ENCODE data around the gene TAS1R3.

TAS1R3 gene

DNA sequence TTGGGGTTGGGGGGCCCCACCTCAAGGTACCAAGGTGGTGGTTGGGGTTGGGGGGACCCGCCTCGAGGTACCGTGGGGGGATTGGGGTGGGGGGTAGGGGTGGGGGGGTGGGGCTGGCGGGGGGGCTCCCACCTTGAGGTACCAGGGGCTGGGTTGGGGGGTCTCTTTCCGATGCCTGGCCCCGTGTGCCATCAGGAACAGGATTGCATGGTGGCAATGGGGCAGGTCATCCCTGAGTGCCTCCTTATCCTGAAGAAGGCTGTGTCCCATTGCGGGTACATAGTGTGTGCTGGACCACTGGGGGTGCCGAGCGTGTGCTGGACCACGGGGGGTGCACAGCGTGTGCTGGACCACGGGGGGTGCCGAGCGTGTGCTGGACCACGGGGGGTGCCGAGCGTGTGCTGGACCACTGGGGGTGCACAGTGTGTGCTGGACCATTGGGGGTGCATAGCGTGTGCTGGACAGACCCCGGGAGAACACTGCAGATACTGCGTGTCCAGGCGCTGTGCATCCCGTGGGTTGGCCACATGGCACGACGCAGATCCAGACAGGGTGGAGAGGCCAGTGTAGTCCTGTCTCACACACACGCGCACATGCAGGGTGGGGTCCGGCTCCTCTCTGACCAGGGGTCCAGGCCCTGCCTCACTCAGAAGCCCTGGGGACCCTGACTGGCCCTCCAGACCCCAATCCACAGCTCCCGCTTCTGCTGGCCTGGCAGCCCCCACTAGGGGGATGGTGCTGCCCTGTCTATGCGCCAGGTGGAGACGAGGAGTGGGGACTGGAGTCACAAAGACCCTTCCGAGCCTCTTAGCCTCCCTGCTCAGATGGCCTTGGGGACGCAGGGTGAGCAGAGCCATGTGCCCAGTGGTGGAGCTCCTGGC is 46.6 kb upstream of the TAS1R3 start:
- no peak for TF ChIP-seq BACH2 (CRISPR knock-in tag; IDR thresholded peaks at IDR 0.05; ENCODE audit: borderline replicate concordance)
- no peak for TF ChIP-seq ZNF8 (CRISPR knock-in tag; IDR thresholded peaks at IDR 0.05)
- TF ChIP-seq ISL1 (CRISPR knock-in tag; IDR thresholded peaks at IDR 0.05): no peak
- TF ChIP-seq, protein P1, sequence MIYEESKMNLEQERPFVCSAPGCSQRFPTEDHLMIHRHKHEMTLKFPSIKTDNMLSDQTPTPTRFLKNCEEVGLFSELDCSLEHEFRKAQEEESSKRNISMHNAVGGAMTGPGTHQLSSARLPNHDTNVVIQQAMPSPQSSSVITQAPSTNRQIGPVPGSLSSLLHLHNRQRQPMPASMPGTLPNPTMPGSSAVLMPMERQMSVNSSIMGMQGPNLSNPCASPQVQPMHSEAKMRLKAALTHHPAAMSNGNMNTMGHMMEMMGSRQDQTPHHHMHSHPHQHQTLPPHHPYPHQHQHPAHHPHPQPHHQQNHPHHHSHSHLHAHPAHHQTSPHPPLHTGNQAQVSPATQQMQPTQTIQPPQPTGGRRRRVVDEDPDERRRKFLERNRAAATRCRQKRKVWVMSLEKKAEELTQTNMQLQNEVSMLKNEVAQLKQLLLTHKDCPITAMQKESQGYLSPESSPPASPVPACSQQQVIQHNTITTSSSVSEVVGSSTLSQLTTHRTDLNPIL (CRISPR knock-in tag; IDR thresholded peaks at IDR 0.05; ENCODE audit: low read depth): no peak
- TF ChIP-seq, protein P2, sequence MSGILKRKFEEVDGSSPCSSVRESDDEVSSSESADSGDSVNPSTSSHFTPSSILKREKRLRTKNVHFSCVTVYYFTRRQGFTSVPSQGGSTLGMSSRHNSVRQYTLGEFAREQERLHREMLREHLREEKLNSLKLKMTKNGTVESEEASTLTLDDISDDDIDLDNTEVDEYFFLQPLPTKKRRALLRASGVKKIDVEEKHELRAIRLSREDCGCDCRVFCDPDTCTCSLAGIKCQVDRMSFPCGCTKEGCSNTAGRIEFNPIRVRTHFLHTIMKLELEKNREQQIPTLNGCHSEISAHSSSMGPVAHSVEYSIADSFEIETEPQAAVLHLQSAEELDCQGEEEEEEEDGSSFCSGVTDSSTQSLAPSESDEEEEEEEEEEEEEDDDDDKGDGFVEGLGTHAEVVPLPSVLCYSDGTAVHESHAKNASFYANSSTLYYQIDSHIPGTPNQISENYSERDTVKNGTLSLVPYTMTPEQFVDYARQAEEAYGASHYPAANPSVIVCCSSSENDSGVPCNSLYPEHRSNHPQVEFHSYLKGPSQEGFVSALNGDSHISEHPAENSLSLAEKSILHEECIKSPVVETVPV (CRISPR knock-in tag; IDR thresholded peaks at IDR 0.05): no peak
- no peak for TF ChIP-seq ESRRG (CRISPR knock-in tag; IDR thresholded peaks at IDR 0.05)
- no peak for TF ChIP-seq TOX (CRISPR knock-in tag; IDR thresholded peaks at IDR 0.05; ENCODE audit: borderline replicate concordance)
- no peak for TF ChIP-seq CSDC2 (CRISPR knock-in tag; IDR thresholded peaks at IDR 0.05)
- TF ChIP-seq ZFP30 (CRISPR knock-in tag; IDR thresholded peaks at IDR 0.05): no peak
- TF ChIP-seq, protein P3, sequence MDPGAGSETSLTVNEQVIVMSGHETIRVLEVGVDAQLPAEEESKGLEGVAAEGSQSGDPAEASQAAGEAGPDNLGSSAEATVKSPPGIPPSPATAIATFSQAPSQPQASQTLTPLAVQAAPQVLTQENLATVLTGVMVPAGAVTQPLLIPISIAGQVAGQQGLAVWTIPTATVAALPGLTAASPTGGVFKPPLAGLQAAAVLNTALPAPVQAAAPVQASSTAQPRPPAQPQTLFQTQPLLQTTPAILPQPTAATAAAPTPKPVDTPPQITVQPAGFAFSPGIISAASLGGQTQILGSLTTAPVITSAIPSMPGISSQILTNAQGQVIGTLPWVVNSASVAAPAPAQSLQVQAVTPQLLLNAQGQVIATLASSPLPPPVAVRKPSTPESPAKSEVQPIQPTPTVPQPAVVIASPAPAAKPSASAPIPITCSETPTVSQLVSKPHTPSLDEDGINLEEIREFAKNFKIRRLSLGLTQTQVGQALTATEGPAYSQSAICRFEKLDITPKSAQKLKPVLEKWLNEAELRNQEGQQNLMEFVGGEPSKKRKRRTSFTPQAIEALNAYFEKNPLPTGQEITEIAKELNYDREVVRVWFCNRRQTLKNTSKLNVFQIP (CRISPR knock-in tag; IDR thresholded peaks at IDR 0.05; ENCODE audit: borderline replicate concordance, low read depth): no peak
- no peak for TF ChIP-seq GLIS3 (CRISPR knock-in tag; IDR thresholded peaks at IDR 0.05)
- TF ChIP-seq TCF4 (CRISPR knock-in tag; IDR thresholded peaks at IDR 0.05; ENCODE audit: borderline replicate concordance): no peak
- TF ChIP-seq ZNF70 (CRISPR knock-in tag; IDR thresholded peaks at IDR 0.05): no peak
- TF ChIP-seq, protein P4, sequence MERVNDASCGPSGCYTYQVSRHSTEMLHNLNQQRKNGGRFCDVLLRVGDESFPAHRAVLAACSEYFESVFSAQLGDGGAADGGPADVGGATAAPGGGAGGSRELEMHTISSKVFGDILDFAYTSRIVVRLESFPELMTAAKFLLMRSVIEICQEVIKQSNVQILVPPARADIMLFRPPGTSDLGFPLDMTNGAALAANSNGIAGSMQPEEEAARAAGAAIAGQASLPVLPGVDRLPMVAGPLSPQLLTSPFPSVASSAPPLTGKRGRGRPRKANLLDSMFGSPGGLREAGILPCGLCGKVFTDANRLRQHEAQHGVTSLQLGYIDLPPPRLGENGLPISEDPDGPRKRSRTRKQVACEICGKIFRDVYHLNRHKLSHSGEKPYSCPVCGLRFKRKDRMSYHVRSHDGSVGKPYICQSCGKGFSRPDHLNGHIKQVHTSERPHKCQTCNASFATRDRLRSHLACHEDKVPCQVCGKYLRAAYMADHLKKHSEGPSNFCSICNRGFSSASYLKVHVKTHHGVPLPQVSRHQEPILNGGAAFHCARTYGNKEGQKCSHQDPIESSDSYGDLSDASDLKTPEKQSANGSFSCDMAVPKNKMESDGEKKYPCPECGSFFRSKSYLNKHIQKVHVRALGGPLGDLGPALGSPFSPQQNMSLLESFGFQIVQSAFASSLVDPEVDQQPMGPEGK (CRISPR knock-in tag; IDR thresholded peaks at IDR 0.05; ENCODE audit: borderline replicate concordance): no peak
- no peak for TF ChIP-seq ZNF565 (CRISPR knock-in tag; conservative IDR thresholded peaks at IDR 0.05; ENCODE audit: low read depth)

DNA sequence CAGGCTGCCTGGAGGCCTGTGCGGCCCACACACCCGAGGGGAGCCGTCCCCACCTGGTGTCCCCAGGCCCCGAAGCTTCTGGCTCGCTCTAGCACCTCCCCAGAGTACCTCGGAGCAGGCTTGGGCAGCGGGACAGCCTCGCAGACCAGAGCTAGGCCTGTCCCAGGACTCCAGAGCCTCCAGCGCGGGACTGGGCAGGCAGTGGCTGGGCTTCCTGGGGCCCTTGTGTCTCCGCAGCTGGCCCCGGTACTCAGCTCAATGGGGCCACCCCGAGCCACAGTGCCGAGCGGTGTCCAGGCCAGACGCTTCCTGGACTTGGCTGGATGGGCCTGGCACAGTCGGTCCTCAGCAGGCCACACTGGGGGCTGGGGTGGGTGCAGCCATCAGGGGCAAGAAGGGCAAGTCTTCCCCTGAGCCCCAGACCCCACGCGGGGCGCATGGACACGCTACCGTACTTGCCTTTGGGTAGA is 45.9 kb upstream of the TAS1R3 start:
- no peak; the same call in 2 of the 3 replicates for ATAC-seq
- TF ChIP-seq, protein P3 (CRISPR knock-in tag; IDR thresholded peaks at IDR 0.05; ENCODE audit: borderline replicate concordance, low read depth): no peak
- TF ChIP-seq ZNF565 (CRISPR knock-in tag; conservative IDR thresholded peaks at IDR 0.05; ENCODE audit: low read depth) (no peak), ARNTL (CRISPR knock-in tag; IDR thresholded peaks at IDR 0.05; ENCODE audit: borderline replicate concordance, low read depth) (no peak), ZNF8 (CRISPR knock-in tag; IDR thresholded peaks at IDR 0.05) (no peak), SNAI2 (CRISPR knock-in tag; IDR thresholded peaks at IDR 0.05) (no peak)
- TF ChIP-seq, protein P5, sequence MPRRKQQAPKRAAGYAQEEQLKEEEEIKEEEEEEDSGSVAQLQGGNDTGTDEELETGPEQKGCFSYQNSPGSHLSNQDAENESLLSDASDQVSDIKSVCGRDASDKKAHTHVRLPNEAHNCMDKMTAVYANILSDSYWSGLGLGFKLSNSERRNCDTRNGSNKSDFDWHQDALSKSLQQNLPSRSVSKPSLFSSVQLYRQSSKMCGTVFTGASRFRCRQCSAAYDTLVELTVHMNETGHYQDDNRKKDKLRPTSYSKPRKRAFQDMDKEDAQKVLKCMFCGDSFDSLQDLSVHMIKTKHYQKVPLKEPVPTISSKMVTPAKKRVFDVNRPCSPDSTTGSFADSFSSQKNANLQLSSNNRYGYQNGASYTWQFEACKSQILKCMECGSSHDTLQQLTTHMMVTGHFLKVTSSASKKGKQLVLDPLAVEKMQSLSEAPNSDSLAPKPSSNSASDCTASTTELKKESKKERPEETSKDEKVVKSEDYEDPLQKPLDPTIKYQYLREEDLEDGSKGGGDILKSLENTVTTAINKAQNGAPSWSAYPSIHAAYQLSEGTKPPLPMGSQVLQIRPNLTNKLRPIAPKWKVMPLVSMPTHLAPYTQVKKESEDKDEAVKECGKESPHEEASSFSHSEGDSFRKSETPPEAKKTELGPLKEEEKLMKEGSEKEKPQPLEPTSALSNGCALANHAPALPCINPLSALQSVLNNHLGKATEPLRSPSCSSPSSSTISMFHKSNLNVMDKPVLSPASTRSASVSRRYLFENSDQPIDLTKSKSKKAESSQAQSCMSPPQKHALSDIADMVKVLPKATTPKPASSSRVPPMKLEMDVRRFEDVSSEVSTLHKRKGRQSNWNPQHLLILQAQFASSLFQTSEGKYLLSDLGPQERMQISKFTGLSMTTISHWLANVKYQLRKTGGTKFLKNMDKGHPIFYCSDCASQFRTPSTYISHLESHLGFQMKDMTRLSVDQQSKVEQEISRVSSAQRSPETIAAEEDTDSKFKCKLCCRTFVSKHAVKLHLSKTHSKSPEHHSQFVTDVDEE (CRISPR knock-in tag; IDR thresholded peaks at IDR 0.05): no peak
- TF ChIP-seq, protein P1 (CRISPR knock-in tag; IDR thresholded peaks at IDR 0.05; ENCODE audit: low read depth): no peak

More for the DNA sequence above, 46.6 kb upstream of the TAS1R3 start:
- no peak; the same call in 2 of the 3 replicates for ATAC-seq
